ENCODE data around the gene SZT2.
"Not testable (repeated sequence)": the region's sequence is repeated elsewhere in the genome, so short reads cannot be mapped to it uniquely, and the experiment has no call there.

The SZT2 gene

DNA sequence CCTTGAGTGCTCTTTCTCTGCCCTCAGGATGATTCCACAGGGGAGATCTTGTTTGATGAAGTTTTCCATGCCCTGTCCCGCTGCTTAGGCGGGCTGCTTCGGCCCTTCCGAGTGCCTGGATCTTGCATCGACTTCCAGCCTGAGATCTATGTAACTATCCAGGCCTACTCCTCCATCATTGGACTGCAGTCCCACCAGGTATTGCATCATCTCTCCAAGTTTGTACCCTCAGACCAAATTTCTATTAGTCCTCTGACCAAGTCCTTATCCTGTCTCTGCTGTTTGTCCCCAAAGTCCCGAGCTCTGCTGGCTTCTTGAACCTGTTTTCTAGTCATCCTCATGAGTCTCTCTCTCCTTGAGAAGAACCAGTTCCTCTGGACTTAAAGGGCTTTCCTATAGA is 14.7 kb downstream of the SZT2 start:
- TF ChIP-seq YY1 (IDR thresholded peaks at IDR 0.05; ENCODE audit: insufficient read depth, insufficient read length) (no peak), ZNF274 (IDR thresholded peaks at IDR 0.05; ENCODE audit: low read depth, low read length) (no peak), SUZ12 (IDR thresholded peaks at IDR 0.05; ENCODE audit: extremely low read depth, insufficient read depth, insufficient read length) (no peak)
- H3K9ac ChIP-seq (ENCODE audit: insufficient read length, low read depth), result no peak overlapping the region
- peaks cover 58% of the 10 kb centered on the region for H3K36me3 ChIP-seq (ENCODE audit: insufficient read depth, insufficient read length, low read length)
- H3K27me3 ChIP-seq (ENCODE audit: insufficient read depth, insufficient read length), result no peaks in the 10 kb centered on the region
- no peaks in the 10 kb centered on the region for H3K4me1 ChIP-seq (ENCODE audit: insufficient read depth, insufficient read length)
- no peaks in the 10 kb centered on the region for H3K9me3 ChIP-seq (ENCODE audit: insufficient read depth, low read length)
- H3K4me3 ChIP-seq (ENCODE audit: insufficient read length, low read depth), result no peak overlapping the region
- no peak for DNase-seq (ENCODE audit: low read depth, low spot score)

DNA sequence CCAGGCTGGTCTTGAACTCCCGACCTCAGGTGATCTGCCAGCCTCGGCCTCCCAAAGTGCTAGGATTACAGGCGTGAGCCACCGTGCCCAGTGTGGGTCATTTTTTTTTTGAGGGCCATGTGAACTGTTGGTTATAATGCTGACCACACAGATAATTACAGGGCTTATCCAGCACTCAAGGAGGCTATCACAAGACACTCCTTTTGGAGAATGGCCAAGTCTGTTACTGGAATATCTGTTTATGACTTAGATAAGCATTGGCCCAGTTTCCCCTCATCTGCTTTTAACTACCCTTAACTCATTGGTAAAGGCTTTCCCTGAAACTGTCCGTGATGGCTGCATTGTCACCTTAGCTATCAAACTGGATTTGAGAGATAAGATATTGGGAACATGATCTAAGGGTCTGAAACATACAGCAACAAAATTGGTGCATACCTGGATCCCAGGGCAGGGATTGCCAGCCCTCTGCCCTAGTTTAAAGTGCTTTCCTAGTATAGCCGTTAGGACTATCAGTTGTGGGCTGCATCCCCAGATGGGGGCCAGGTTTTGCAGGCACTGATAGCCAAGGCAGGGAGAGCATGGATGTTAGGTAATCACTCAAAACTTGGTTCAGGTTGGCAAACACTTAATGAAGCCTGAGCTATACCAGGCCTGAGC is 15.6 kb downstream of the SZT2 start:
- no peak for DNase-seq (ENCODE audit: low read depth, low spot score)
- no peaks in the 10 kb centered on the region for H3K27me3 ChIP-seq (ENCODE audit: insufficient read depth, insufficient read length)
- TF ChIP-seq ZNF274 (IDR thresholded peaks at IDR 0.05; ENCODE audit: low read depth, low read length) (no peak), YY1 (IDR thresholded peaks at IDR 0.05; ENCODE audit: insufficient read depth, insufficient read length) (no peak), SUZ12 (IDR thresholded peaks at IDR 0.05; ENCODE audit: extremely low read depth, insufficient read depth, insufficient read length) (no peak)
- H3K9me3 ChIP-seq (ENCODE audit: insufficient read depth, low read length), result no peaks in the 10 kb centered on the region
- H3K36me3 ChIP-seq (ENCODE audit: insufficient read depth, insufficient read length, low read length), result peaks cover 61% of the 10 kb centered on the region
- no peaks in the 10 kb centered on the region for H3K4me1 ChIP-seq (ENCODE audit: insufficient read depth, insufficient read length)
- no peak overlapping the region for H3K9ac ChIP-seq (ENCODE audit: insufficient read length, low read depth)
- no peak overlapping the region for H3K4me3 ChIP-seq (ENCODE audit: insufficient read length, low read depth)

DNA sequence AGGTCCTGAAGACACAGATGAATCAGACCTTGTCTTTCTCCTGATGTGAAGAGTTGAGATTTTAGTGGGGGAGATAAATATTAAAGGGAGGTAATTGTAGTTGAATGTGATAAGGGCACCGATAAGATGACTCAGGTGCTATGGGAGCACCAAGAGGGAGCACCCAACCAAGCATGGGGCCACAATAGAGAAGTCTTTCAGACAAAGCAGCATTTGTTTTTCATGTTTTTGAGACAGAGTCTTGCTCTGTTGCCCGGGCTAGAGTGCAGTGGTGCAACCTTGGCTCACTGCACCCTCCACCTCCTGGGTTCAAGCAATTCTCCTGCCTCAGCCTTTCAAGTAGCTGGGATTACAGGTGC is 16.2 kb downstream of the SZT2 start:
- H3K4me1 ChIP-seq (ENCODE audit: insufficient read depth, insufficient read length), result no peaks in the 10 kb centered on the region
- no peaks in the 10 kb centered on the region for H3K27me3 ChIP-seq (ENCODE audit: insufficient read depth, insufficient read length)
- DNase-seq (ENCODE audit: low read depth, low spot score), result no peak
- H3K36me3 ChIP-seq (ENCODE audit: insufficient read depth, insufficient read length, low read length), result peaks cover 62% of the 10 kb centered on the region
- H3K4me3 ChIP-seq (ENCODE audit: insufficient read length, low read depth), result no peak overlapping the region
- no peak overlapping the region for H3K9ac ChIP-seq (ENCODE audit: insufficient read length, low read depth)
- no peak for TF ChIP-seq SUZ12 (IDR thresholded peaks at IDR 0.05; ENCODE audit: extremely low read depth, insufficient read depth, insufficient read length)
- no peak for TF ChIP-seq YY1 (IDR thresholded peaks at IDR 0.05; ENCODE audit: insufficient read depth, insufficient read length)
- no peak for TF ChIP-seq ZNF274 (IDR thresholded peaks at IDR 0.05; ENCODE audit: low read depth, low read length)
- H3K9me3 ChIP-seq (ENCODE audit: insufficient read depth, low read length), result no peaks in the 10 kb centered on the region

DNA sequence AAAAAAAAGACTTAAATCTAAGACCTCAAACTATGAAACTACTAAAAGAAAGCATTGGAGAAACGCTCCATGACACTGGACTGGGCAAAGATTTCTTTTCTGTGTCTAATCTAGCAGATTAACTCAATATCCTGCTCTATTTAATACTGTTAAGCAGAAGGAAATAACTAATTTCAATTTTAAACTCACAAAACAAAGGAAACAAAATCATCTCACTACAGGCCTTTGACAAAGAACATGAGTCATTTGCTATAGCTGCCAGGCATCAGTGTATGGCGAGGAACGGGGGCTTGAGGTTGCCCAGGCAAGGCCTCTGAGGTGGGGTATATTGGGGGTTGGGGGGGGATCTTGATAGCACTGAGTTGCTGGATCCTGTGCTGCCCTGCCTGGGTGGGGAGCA is 20.9 kb downstream of the SZT2 start:
- TF ChIP-seq SUZ12 (IDR thresholded peaks at IDR 0.05; ENCODE audit: extremely low read depth, insufficient read depth, insufficient read length) (no peak), ZNF274 (IDR thresholded peaks at IDR 0.05; ENCODE audit: low read depth, low read length) (no peak), YY1 (IDR thresholded peaks at IDR 0.05; ENCODE audit: insufficient read depth, insufficient read length) (no peak)
- H3K27me3 ChIP-seq (ENCODE audit: insufficient read depth, insufficient read length), result no peaks in the 10 kb centered on the region
- no peak for DNase-seq (ENCODE audit: low read depth, low spot score)
- peaks cover 3% of the 10 kb centered on the region for H3K4me1 ChIP-seq (ENCODE audit: insufficient read depth, insufficient read length)
- H3K36me3 ChIP-seq (ENCODE audit: insufficient read depth, insufficient read length, low read length), result peaks cover 53% of the 10 kb centered on the region
- no peaks in the 10 kb centered on the region for H3K9me3 ChIP-seq (ENCODE audit: insufficient read depth, low read length)
- no peak overlapping the region for H3K4me3 ChIP-seq (ENCODE audit: insufficient read length, low read depth)
- H3K9ac ChIP-seq (ENCODE audit: insufficient read length, low read depth), result no peak overlapping the region

DNA sequence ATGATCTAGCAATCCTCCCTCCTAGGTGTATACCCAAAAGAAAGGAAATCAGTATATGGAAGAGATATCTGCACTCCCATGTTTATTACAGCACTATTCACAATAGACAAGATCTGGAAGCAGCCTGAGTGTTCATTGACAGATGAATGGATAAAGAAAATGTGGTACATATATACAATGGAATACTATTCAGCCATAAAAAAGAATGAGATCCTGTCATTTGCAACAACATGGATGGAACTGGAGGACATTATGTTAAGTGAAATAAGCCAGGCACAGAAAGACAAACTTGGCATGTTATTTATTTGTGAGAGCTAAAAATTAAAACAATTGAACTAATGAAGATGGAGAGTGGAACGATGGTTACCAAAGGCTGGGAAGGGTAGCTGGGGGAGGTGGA is 23.7 kb downstream of the SZT2 start:
- not testable (repeated sequence) for DNase-seq (ENCODE audit: low read depth, low spot score); H3K27me3 ChIP-seq (ENCODE audit: insufficient read depth, insufficient read length); H3K4me1 ChIP-seq (ENCODE audit: insufficient read depth, insufficient read length); H3K9ac ChIP-seq (ENCODE audit: insufficient read length, low read depth); H3K9me3 ChIP-seq (ENCODE audit: insufficient read depth, low read length); H3K4me3 ChIP-seq (ENCODE audit: insufficient read length, low read depth)
- H3K36me3 ChIP-seq (ENCODE audit: insufficient read depth, insufficient read length, low read length), result peaks cover 59% of the 10 kb centered on the region

DNA sequence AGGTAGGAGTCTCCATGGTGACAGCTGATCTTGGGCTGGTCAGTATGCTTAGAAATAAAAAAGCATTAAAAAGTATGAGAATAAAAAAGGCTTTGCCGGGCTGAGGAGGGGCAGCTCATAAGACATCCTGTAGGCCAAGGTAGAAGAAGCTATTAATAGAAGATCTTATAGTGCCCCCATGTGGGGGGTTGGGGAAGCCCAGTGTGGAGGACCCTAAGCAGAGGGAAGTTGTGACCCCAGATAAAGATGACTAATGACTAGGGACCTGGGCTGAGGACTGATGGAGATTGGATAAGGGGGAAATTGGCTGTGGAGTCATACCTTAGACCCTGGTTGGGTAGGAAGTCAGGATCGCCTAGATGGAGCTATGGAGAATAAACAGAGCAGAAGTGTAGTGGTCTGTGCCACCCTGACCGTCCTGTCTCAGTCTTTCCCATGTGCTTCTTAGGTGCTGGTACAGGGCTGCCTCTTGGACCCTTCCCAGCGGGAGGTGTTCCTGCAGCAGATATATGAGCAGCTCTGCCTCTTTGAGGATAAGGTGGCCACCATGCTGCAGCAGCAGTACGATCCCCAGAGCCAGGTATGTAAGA is 25.0 kb downstream of the SZT2 start:
- peak; percentile 70 for DNase-seq (ENCODE audit: low read depth, low spot score)
- TF ChIP-seq YY1 (IDR thresholded peaks at IDR 0.05; ENCODE audit: insufficient read depth, insufficient read length), result no peak
- no peak for TF ChIP-seq ZNF274 (IDR thresholded peaks at IDR 0.05; ENCODE audit: low read depth, low read length)
- no peak for TF ChIP-seq SUZ12 (IDR thresholded peaks at IDR 0.05; ENCODE audit: extremely low read depth, insufficient read depth, insufficient read length)
- Histone ChIP-seq H3K27me3 (ENCODE audit: insufficient read depth, insufficient read length) (no peaks in the 10 kb centered on the region), H3K4me3 (ENCODE audit: insufficient read length, low read depth) (no peak overlapping the region), H3K9ac (ENCODE audit: insufficient read length, low read depth) (peak overlapping the region; percentile 0), H3K36me3 (ENCODE audit: insufficient read depth, insufficient read length, low read length) (peaks cover 61% of the 10 kb centered on the region), H3K9me3 (ENCODE audit: insufficient read depth, low read length) (no peaks in the 10 kb centered on the region), H3K4me1 (ENCODE audit: insufficient read depth, insufficient read length) (peaks cover 3% of the 10 kb centered on the region)

DNA sequence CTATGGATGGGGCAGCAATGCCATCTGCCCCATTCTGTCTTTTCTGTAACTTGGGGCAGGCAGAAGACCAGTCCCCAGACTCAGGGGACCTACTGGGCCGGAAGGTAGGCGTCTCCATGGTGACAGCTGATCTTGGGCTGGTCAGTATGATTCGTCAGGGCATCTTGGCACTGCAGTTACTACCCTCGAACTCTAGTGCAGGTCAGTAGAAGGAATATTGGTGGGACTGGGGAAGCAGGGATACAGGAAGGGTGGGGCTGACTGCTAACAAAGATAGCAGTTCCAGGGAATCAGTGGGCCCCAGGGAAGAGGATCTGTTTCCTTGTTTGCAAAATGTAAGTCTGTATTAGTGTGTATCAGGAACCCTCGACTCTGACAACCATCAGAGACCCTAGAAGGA is 26.2 kb downstream of the SZT2 start:
- no peaks in the 10 kb centered on the region for H3K9me3 ChIP-seq (ENCODE audit: insufficient read depth, low read length)
- no peak overlapping the region for H3K4me3 ChIP-seq (ENCODE audit: insufficient read length, low read depth)
- H3K27me3 ChIP-seq (ENCODE audit: insufficient read depth, insufficient read length), result no peaks in the 10 kb centered on the region
- H3K36me3 ChIP-seq (ENCODE audit: insufficient read depth, insufficient read length, low read length), result peaks cover 72% of the 10 kb centered on the region
- DNase-seq (ENCODE audit: low read depth, low spot score), result no peak
- TF ChIP-seq SUZ12 (IDR thresholded peaks at IDR 0.05; ENCODE audit: extremely low read depth, insufficient read depth, insufficient read length) (no peak), YY1 (IDR thresholded peaks at IDR 0.05; ENCODE audit: insufficient read depth, insufficient read length) (no peak), ZNF274 (IDR thresholded peaks at IDR 0.05; ENCODE audit: low read depth, low read length) (no peak)
- peaks cover 3% of the 10 kb centered on the region for H3K4me1 ChIP-seq (ENCODE audit: insufficient read depth, insufficient read length)
- H3K9ac ChIP-seq (ENCODE audit: insufficient read length, low read depth), result no peak overlapping the region
